ENCODE data around the gene TAS2R7. TPM values are rescaled to one million over a fixed set of nuclear protein-coding genes. Genes with fewer than 3 reads are reported as not detected.

Gene TAS2R7
- total and polyA plus RNA-seq, 2 experiments from 2014 or later, result not detected

DNA sequence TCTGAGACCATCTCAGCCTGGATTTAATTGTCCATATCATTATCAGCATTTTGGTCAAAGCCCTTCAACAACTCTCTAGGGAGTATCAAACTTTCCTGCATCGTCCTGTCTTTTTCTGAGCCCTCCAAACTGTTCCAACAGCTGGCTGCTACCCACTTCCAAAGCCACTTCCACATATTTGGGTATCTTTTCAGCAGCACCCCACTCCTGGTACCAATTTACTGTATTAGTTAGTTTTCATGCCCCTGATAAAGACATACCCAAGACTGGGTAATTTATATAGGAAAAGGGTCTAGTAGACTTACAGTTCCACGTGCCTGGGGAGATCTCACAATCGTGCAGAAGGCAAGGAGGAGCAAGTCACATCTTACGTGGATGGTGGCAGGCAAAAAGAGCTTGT lies 46.2 kb downstream of the TAS2R7 start:
- H3K27me3 Mint-ChIP-seq (ENCODE audit: insufficient read depth, low read depth, poor library complexity), result no peaks in the 10 kb centered on the region
- Histone ChIP-seq H3K9me2 (ENCODE audit: insufficient read depth) (no peaks in the 10 kb centered on the region), H4K20me1 (replicated peaks; ENCODE audit: insufficient read depth) (no peaks in the 10 kb centered on the region), H2AFZ (no peak overlapping the region), H3K79me2 (replicated peaks; ENCODE audit: insufficient read depth) (no peaks in the 10 kb centered on the region), H3K4me1 (ENCODE audit: insufficient read depth) (no peaks in the 10 kb centered on the region), H3F3A (replicated peaks; ENCODE audit: low read depth) (no peaks in the 10 kb centered on the region), H3K27ac (ENCODE audit: low read depth) (no peak overlapping the region), H3K36me3 (ENCODE audit: insufficient read depth) (no peaks in the 10 kb centered on the region), H3K27me3 (ENCODE audit: insufficient read depth) (no peaks in the 10 kb centered on the region), H3K4me2 (no peak overlapping the region), H3K4me3 (no peak overlapping the region)
- ATAC-seq, result no peak
- peaks cover 14% of the 10 kb centered on the region for H3K36me3 Mint-ChIP-seq (ENCODE audit: low read depth)
- peaks cover 30% of the 10 kb centered on the region for H3K9me3 Mint-ChIP-seq
- DNase-seq (ENCODE audit: low spot score), result no peak
- no peak overlapping the region for H3K27ac Mint-ChIP-seq
- H3K4me1 Mint-ChIP-seq, result no peaks in the 10 kb centered on the region
- TF ChIP-seq POLR2AphosphoS5 (IDR thresholded peaks at IDR 0.05; ENCODE audit: low read depth) (no peak), ZNF331 (CRISPR knock-in tag; IDR thresholded peaks at IDR 0.05; ENCODE audit: low read depth) (no peak)
- H3K4me3 Mint-ChIP-seq, result no peak overlapping the region

DNA sequence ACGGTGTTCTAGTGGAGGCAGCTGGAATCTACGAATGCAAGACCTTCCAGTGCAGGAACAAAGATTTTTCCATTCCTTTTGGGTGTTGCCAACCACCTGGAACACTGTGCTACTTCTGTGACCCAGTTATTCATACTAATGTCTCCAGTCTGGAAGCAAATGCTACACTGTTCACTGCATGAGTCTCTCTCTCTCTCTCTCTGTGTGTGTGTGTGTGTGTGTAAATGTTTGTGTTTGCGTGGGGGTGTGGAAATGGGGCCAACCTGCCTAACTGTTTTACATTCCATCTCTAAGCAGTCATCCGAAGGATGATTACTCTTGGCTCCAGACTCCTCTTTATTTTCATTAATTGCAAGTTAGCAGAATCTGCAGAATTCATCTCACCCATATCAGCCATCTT lies 49.4 kb downstream of the TAS2R7 start:
- no peaks in the 10 kb centered on the region for H3K27me3 ChIP-seq (ENCODE audit: insufficient read depth)
- Mint-ChIP-seq H3K4me1 (no peaks in the 10 kb centered on the region; the same call in 2 of the 3 replicates), H3K4me3 (no peak overlapping the region), H3K27ac (no peak overlapping the region), H3K27me3 (ENCODE audit: insufficient read depth, low read depth, poor library complexity) (peaks cover 2% of the 10 kb centered on the region), H3K36me3 (ENCODE audit: low read depth) (peaks cover 14% of the 10 kb centered on the region), H3K9me3 (peaks cover 30% of the 10 kb centered on the region)
- H3K9me2 ChIP-seq (ENCODE audit: insufficient read depth), result no peaks in the 10 kb centered on the region
- no peak overlapping the region for H3K4me2 ChIP-seq
- H3K4me3 ChIP-seq, result no peak overlapping the region
- no peaks in the 10 kb centered on the region for H3F3A ChIP-seq (replicated peaks; ENCODE audit: low read depth)
- no peaks in the 10 kb centered on the region for H3K4me1 ChIP-seq (ENCODE audit: insufficient read depth)
- H3K36me3 ChIP-seq (ENCODE audit: insufficient read depth), result no peaks in the 10 kb centered on the region
- no peaks in the 10 kb centered on the region for H4K20me1 ChIP-seq (replicated peaks; ENCODE audit: insufficient read depth)
- no peaks in the 10 kb centered on the region for H3K79me2 ChIP-seq (replicated peaks; ENCODE audit: insufficient read depth)
- ATAC-seq (no peak), DNase-seq (ENCODE audit: low spot score) (no peak)
- H2AFZ ChIP-seq, result no peak overlapping the region
- no peak overlapping the region for H3K27ac ChIP-seq (ENCODE audit: low read depth)
- no peak for TF ChIP-seq ZNF114 (CRISPR knock-in tag; IDR thresholded peaks at IDR 0.05)
- TF ChIP-seq, protein P1, sequence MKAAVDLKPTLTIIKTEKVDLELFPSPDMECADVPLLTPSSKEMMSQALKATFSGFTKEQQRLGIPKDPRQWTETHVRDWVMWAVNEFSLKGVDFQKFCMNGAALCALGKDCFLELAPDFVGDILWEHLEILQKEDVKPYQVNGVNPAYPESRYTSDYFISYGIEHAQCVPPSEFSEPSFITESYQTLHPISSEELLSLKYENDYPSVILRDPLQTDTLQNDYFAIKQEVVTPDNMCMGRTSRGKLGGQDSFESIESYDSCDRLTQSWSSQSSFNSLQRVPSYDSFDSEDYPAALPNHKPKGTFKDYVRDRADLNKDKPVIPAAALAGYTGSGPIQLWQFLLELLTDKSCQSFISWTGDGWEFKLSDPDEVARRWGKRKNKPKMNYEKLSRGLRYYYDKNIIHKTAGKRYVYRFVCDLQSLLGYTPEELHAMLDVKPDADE (IDR thresholded peaks at IDR 0.05), result no peak
- TF ChIP-seq JUNB (IDR thresholded peaks at IDR 0.05; ENCODE audit: unreplicated experiment), result no peak
- no peak for TF ChIP-seq EZH2phosphoT487 (IDR thresholded peaks at IDR 0.05; ENCODE audit: unreplicated experiment)
- no peak for TF ChIP-seq POLR2AphosphoS5 (IDR thresholded peaks at IDR 0.05; ENCODE audit: low read depth)
- TF ChIP-seq ZNF331 (CRISPR knock-in tag; IDR thresholded peaks at IDR 0.05; ENCODE audit: low read depth), result no peak
- no peak for TF ChIP-seq EZH2 (IDR thresholded peaks at IDR 0.05; ENCODE audit: low read depth, unreplicated experiment)
- TF ChIP-seq CREB1 (CRISPR knock-in tag; IDR thresholded peaks at IDR 0.05; ENCODE audit: low read depth), result no peak
- no peak for TF ChIP-seq STAT1 (IDR thresholded peaks at IDR 0.05; ENCODE audit: unreplicated experiment)
- TF ChIP-seq, protein P2, sequence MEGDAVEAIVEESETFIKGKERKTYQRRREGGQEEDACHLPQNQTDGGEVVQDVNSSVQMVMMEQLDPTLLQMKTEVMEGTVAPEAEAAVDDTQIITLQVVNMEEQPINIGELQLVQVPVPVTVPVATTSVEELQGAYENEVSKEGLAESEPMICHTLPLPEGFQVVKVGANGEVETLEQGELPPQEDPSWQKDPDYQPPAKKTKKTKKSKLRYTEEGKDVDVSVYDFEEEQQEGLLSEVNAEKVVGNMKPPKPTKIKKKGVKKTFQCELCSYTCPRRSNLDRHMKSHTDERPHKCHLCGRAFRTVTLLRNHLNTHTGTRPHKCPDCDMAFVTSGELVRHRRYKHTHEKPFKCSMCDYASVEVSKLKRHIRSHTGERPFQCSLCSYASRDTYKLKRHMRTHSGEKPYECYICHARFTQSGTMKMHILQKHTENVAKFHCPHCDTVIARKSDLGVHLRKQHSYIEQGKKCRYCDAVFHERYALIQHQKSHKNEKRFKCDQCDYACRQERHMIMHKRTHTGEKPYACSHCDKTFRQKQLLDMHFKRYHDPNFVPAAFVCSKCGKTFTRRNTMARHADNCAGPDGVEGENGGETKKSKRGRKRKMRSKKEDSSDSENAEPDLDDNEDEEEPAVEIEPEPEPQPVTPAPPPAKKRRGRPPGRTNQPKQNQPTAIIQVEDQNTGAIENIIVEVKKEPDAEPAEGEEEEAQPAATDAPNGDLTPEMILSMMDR (conservative IDR thresholded peaks at IDR 0.05; ENCODE audit: low read depth in 2 of 2), result no peak
- TF ChIP-seq NANOG (IDR thresholded peaks at IDR 0.05; ENCODE audit: borderline replicate concordance), result no peak
- TF ChIP-seq, protein P3, sequence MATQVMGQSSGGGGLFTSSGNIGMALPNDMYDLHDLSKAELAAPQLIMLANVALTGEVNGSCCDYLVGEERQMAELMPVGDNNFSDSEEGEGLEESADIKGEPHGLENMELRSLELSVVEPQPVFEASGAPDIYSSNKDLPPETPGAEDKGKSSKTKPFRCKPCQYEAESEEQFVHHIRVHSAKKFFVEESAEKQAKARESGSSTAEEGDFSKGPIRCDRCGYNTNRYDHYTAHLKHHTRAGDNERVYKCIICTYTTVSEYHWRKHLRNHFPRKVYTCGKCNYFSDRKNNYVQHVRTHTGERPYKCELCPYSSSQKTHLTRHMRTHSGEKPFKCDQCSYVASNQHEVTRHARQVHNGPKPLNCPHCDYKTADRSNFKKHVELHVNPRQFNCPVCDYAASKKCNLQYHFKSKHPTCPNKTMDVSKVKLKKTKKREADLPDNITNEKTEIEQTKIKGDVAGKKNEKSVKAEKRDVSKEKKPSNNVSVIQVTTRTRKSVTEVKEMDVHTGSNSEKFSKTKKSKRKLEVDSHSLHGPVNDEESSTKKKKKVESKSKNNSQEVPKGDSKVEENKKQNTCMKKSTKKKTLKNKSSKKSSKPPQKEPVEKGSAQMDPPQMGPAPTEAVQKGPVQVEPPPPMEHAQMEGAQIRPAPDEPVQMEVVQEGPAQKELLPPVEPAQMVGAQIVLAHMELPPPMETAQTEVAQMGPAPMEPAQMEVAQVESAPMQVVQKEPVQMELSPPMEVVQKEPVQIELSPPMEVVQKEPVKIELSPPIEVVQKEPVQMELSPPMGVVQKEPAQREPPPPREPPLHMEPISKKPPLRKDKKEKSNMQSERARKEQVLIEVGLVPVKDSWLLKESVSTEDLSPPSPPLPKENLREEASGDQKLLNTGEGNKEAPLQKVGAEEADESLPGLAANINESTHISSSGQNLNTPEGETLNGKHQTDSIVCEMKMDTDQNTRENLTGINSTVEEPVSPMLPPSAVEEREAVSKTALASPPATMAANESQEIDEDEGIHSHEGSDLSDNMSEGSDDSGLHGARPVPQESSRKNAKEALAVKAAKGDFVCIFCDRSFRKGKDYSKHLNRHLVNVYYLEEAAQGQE (IDR thresholded peaks at IDR 0.05; ENCODE audit: unreplicated experiment), result no peak
